Uterus (tissue), 2 donors: Measurements from ENCODE around the gene GNAO1.

Experiments
- CTCF ChIP-seq, 4 experiments: fragments of 200-600 bp in 2 of 4; fragments of 450-650 bp in 2 of 4; sonication (generic) in 2 of 4; IDR thresholded peaks; one replicate each; pipeline ENCODE4 v1.5.1; 2016 to 2019; ENCODE audit warnings: antibody characterized with exemption in 4 of 4, mild to moderate bottlenecking in 2 of 4, moderate library complexity in 1 of 4
- POLR2A ChIP-seq, 2 donors: fragments of 450-650 bp; IDR thresholded peaks; one replicate each; pipeline ENCODE4 v1.6.1; 2016; ENCODE audit warnings: antibody characterized with exemption in 2 of 2, mild to moderate bottlenecking in 1 of 2, moderate library complexity in 1 of 2

DNA sequence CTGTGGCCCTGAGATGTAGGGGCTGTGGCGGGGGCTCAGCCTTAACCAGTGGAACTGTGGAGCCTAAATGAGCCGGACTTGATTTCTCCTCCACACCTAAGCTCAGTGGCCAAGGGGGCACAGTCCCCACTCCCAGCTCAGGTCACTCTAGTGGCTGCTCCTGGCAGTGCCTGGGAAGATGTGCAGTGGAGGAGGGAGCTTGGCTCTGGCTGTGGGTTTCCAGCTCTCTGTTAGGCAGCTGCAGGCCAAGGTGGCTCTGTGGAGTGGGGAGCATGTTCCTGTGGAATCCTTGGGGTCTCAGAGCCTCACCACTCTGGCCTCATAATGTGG is 157.8 kb downstream of the GNAO1 start:
- TF ChIP-seq CTCF (IDR thresholded peaks at IDR 0.05) (no peak), POLR2A (IDR thresholded peaks at IDR 0.05) (no peak)
